ENCODE data around the gene PPM1E. TPM values are rescaled to one million over a fixed set of nuclear protein-coding genes. Genes with fewer than 3 reads are reported as not detected.

Gene PPM1E
- total and polyA plus RNA-seq, 2 of the 8 experiments (the other 6 are each of a cell fraction or from before 2014, with no cell fraction given) = 5.0 to 10.4 TPM

GRCh38 chr17:58813712-58814111 lies 58.1 kb downstream of the PPM1E start:
- H3K56ac ChIP-seq (replicated peaks; ENCODE audit: insufficient read length, low read depth, low read length) = no peak overlapping the region
- H3K9me3 ChIP-seq (ENCODE audit: insufficient read depth in 2 of 2, low read depth in 1 of 2, low read length in 1 of 2) = peaks cover 0 to 2% of the 10 kb centered on the region in 2 experiments; a peak in 1 of 4 replicates
- H4K8ac ChIP-seq (ENCODE audit: extremely low read depth, insufficient read depth, low read length) = no peak overlapping the region
- no peak overlapping the region for H3K18ac ChIP-seq (ENCODE audit: extremely low read depth, low read length)
- no peak overlapping the region for H3K4me2 ChIP-seq (ENCODE audit: insufficient read depth in 1 of 2, low read depth in 2 of 2, low read length in 2 of 2)
- H4K91ac ChIP-seq (replicated peaks; ENCODE audit: insufficient read length, low read length) = no peak overlapping the region
- H3K14ac ChIP-seq (ENCODE audit: insufficient read length) = no peak overlapping the region
- FAIRE-seq (no peak), DNase-seq (ENCODE audit: low read depth in 1 of 2, low spot score in 2 of 2) (no peak)
- H3K27me3 ChIP-seq (replicated peaks in 1 of 4; ENCODE audit: control insufficient read depth in 3 of 4, extremely low read depth in 1 of 4, insufficient read depth in 3 of 4, low read length in 3 of 4) = no peaks in the 10 kb centered on the region
- H3K23me2 ChIP-seq (ENCODE audit: low read depth, low read length) = no peaks in the 10 kb centered on the region
- H2AFZ ChIP-seq (ENCODE audit: low read length) = no peak overlapping the region
- no peak overlapping the region for H2AK5ac ChIP-seq (ENCODE audit: low read depth, low read length)
- no peak overlapping the region for H3K27ac ChIP-seq (ENCODE audit: low read depth, low read length)
- no peak overlapping the region for H2BK20ac ChIP-seq (ENCODE audit: low read length)
- no peak overlapping the region for H3K9ac ChIP-seq (replicated peaks in 1 of 4; ENCODE audit: extremely low read depth in 1 of 4, low read depth in 3 of 4, low read length in 3 of 4)
- no peak for TF ChIP-seq SIN3A (conservative IDR thresholded peaks at IDR 0.05 in 1 of 2, IDR thresholded peaks at IDR 0.05 in 1 of 2; ENCODE audit: low read depth in 1 of 2, low read length in 2 of 2)
- TF ChIP-seq RAD21 (IDR thresholded peaks at IDR 0.05 in 1 of 2, conservative IDR thresholded peaks at IDR 0.05 in 1 of 2; ENCODE audit: low read depth in 2 of 2, low read length in 2 of 2) = no peak
- no peaks in the 10 kb centered on the region for H3K4me1 ChIP-seq (replicated peaks in 1 of 4; ENCODE audit: control insufficient read depth in 3 of 4, insufficient read depth in 4 of 4, low read length in 3 of 4)
- H3K79me1 ChIP-seq (ENCODE audit: low read depth, low read length) = no peaks in the 10 kb centered on the region
- H2BK15ac ChIP-seq (ENCODE audit: low read length) = no peak overlapping the region
- no peak overlapping the region for H3K4ac ChIP-seq (replicated peaks; ENCODE audit: insufficient read length, low read depth, low read length)
- no peak overlapping the region for H2BK12ac ChIP-seq (ENCODE audit: low read depth, low read length)
- POLR2A ChIA-PET (ENCODE audit: partially characterized antibody) = no interaction called here
- H2BK5ac ChIP-seq (ENCODE audit: low read depth, low read length) = no peak overlapping the region
- H3K79me2 ChIP-seq (ENCODE audit: control insufficient read depth in 1 of 2, insufficient read depth in 2 of 2, low read length in 2 of 2) = no peaks in the 10 kb centered on the region
- no peak overlapping the region for H3K4me3 ChIP-seq (ENCODE audit: extremely low read depth in 1 of 4, insufficient read depth in 2 of 4, low read depth in 3 of 4, low read length in 4 of 4)
- no peaks in the 10 kb centered on the region for H3K36me3 ChIP-seq (ENCODE audit: control insufficient read depth in 2 of 4, insufficient read depth in 4 of 4, low read length in 3 of 4)
- peaks cover 0 to 2% of the 10 kb centered on the region in 2 experiments for H4K20me1 ChIP-seq (replicated peaks in 1 of 2; ENCODE audit: control insufficient read depth in 1 of 2, insufficient read depth in 2 of 2, low read length in 2 of 2)
- H2BK120ac ChIP-seq (replicated peaks; ENCODE audit: low read depth, low read length) = no peak overlapping the region
- CTCF ChIA-PET (ENCODE audit: partially characterized antibody) = no interaction called here
- H3K23ac ChIP-seq (ENCODE audit: insufficient read length) = no peak overlapping the region
- no peak overlapping the region for H4K5ac ChIP-seq (ENCODE audit: insufficient read length, low read depth, low read length)

All from H1 (cell line).